ENCODE data around the gene RASGEF1B. TPM values are rescaled to one million over a fixed set of nuclear protein-coding genes. Genes with fewer than 3 reads are reported as not detected.

The RASGEF1B gene
- total RNA-seq, 1 donor from 2014 or later, result 0.77 TPM

DNA sequence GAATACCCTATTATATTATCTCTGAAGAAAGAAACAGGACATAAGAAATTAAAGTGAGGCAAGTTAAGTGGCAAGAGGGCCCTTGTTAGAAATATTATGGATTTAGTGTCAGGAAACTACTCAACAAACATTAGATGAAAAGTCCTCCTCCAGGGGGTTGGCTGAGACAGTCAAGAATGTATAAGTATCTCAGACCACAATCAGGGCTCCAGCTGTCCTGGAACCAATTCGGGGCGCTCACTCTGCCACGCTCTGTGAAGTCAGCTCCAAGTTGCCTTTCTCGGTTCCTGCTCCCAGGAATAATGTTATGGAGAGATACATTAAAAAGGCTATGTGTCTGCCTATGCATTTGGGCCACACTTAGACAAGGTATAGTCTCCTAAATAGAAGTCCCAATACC, 73.3 kb downstream of the RASGEF1B start:
- no peak for FAIRE-seq

DNA sequence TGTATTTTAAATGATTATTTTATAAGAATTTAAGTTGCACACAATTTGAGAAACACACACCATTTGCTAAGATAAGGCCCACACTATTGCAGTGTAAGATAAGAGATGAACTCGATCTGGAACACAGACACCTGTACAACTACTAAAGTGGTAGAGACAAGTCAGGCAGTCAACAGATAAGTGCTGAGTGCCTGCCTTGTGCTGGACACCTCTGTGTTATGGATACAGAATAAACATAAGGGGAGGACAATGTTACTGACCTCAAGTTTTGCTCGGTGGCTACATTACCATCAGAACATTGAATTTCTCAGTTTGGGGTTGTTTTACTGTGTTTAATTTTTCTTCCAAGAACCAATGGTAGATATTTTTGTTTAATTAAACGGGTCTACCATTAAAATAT, 74.1 kb downstream of the RASGEF1B start:
- H3K36me3 Mint-ChIP-seq (ENCODE audit: low read depth, unreplicated experiment), result no peaks in the 10 kb centered on the region
- no peak for FAIRE-seq

More for the DNA sequence above, 73.3 kb downstream of the RASGEF1B start:
- Mint-ChIP-seq H3K27me3 (ENCODE audit: low read depth, unreplicated experiment) (peaks cover 8% of the 10 kb centered on the region), H3K36me3 (ENCODE audit: low read depth, unreplicated experiment) (no peaks in the 10 kb centered on the region), H3K4me1 (ENCODE audit: low read depth, unreplicated experiment) (no peaks in the 10 kb centered on the region), H3K9me3 (ENCODE audit: unreplicated experiment) (no peaks in the 10 kb centered on the region), H3K4me3 (ENCODE audit: unreplicated experiment) (no peak overlapping the region), H3K27ac (ENCODE audit: unreplicated experiment) (no peak overlapping the region)
- H4K20me1 ChIP-seq (ENCODE audit: insufficient read depth, low read length), result no peaks in the 10 kb centered on the region
- H3K9ac ChIP-seq (ENCODE audit: low read length), result no peak overlapping the region
- no peak for DNase-seq (ENCODE audit: low read depth)
- H3K36me3 ChIP-seq (ENCODE audit: insufficient read depth, low read length), result no peaks in the 10 kb centered on the region
- no peaks in the 10 kb centered on the region for H3K9me3 ChIP-seq (ENCODE audit: insufficient read depth, low read depth, low read length)
- peaks cover 3% of the 10 kb centered on the region for H3K27me3 ChIP-seq (ENCODE audit: insufficient read depth, low read length)
- H3K27ac ChIP-seq (ENCODE audit: low read depth, low read length), result no peak overlapping the region
- H3K4me3 ChIP-seq (ENCODE audit: insufficient read depth, low read depth, low read length), result no peak overlapping the region
- H2AFZ ChIP-seq (ENCODE audit: low read depth, low read length), result no peak overlapping the region
- H3K4me1 ChIP-seq (ENCODE audit: insufficient read depth, low read length), result no peaks in the 10 kb centered on the region
- H3K4me2 ChIP-seq (ENCODE audit: low read length), result no peak overlapping the region
- no peaks in the 10 kb centered on the region for H3K79me2 ChIP-seq (ENCODE audit: insufficient read depth, low read length)
- TF ChIP-seq, protein P1, sequence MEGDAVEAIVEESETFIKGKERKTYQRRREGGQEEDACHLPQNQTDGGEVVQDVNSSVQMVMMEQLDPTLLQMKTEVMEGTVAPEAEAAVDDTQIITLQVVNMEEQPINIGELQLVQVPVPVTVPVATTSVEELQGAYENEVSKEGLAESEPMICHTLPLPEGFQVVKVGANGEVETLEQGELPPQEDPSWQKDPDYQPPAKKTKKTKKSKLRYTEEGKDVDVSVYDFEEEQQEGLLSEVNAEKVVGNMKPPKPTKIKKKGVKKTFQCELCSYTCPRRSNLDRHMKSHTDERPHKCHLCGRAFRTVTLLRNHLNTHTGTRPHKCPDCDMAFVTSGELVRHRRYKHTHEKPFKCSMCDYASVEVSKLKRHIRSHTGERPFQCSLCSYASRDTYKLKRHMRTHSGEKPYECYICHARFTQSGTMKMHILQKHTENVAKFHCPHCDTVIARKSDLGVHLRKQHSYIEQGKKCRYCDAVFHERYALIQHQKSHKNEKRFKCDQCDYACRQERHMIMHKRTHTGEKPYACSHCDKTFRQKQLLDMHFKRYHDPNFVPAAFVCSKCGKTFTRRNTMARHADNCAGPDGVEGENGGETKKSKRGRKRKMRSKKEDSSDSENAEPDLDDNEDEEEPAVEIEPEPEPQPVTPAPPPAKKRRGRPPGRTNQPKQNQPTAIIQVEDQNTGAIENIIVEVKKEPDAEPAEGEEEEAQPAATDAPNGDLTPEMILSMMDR (IDR thresholded peaks at IDR 0.05; ENCODE audit: insufficient read depth, low read depth, low read length), result no peak
- TF ChIP-seq EZH2 (IDR thresholded peaks at IDR 0.05; ENCODE audit: insufficient read depth, low read length), result no peak

DNA sequence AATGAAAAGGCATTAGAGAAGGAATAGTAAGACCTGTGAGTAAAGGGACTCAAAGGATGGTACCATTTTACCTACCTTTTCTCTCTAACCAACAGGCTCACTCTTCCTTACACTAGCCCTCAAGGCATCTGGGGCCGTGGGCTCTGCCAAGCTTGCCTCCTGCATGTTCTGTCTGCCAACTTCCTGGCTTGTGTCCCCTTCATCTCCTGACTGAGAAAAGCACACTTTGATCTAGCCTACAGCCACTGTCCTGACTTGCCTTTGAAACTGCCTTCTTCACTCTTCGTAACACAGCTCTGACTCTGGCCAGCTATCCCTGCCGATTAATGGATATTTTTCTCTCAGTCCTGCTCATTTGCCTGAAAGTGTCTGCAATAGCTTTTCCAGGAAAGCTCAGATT, 76.5 kb downstream of the RASGEF1B start:
- Mint-ChIP-seq H3K27ac (ENCODE audit: unreplicated experiment) (no peak overlapping the region), H3K36me3 (ENCODE audit: low read depth, unreplicated experiment) (no peaks in the 10 kb centered on the region), H3K4me3 (ENCODE audit: unreplicated experiment) (no peak overlapping the region), H3K4me1 (ENCODE audit: low read depth, unreplicated experiment) (peaks cover 5% of the 10 kb centered on the region), H3K27me3 (ENCODE audit: low read depth, unreplicated experiment) (no peaks in the 10 kb centered on the region), H3K9me3 (ENCODE audit: unreplicated experiment) (no peaks in the 10 kb centered on the region)
- H2AFZ ChIP-seq (ENCODE audit: low read depth, low read length), result no peak overlapping the region
- H3K79me2 ChIP-seq (ENCODE audit: insufficient read depth, low read length), result no peaks in the 10 kb centered on the region
- no peak overlapping the region for H3K9ac ChIP-seq (ENCODE audit: low read length)
- H3K4me2 ChIP-seq (ENCODE audit: low read length), result no peak overlapping the region
- no peaks in the 10 kb centered on the region for H4K20me1 ChIP-seq (ENCODE audit: insufficient read depth, low read length)
- no peaks in the 10 kb centered on the region for H3K9me3 ChIP-seq (ENCODE audit: insufficient read depth, low read depth, low read length)
- no peaks in the 10 kb centered on the region for H3K36me3 ChIP-seq (ENCODE audit: insufficient read depth, low read length)
- H3K4me1 ChIP-seq (ENCODE audit: insufficient read depth, low read length), result no peaks in the 10 kb centered on the region
- FAIRE-seq (no peak), DNase-seq (ENCODE audit: low read depth) (no peak)
- no peak for TF ChIP-seq EZH2 (IDR thresholded peaks at IDR 0.05; ENCODE audit: insufficient read depth, low read length)
- TF ChIP-seq, protein P1 (IDR thresholded peaks at IDR 0.05; ENCODE audit: insufficient read depth, low read depth, low read length), result no peak
- H3K27me3 ChIP-seq (ENCODE audit: insufficient read depth, low read length), result no peaks in the 10 kb centered on the region
- H3K27ac ChIP-seq (ENCODE audit: low read depth, low read length), result no peak overlapping the region
- H3K4me3 ChIP-seq (ENCODE audit: insufficient read depth, low read depth, low read length), result no peak overlapping the region

More for the DNA sequence above, 74.1 kb downstream of the RASGEF1B start:
- no peaks in the 10 kb centered on the region for H3K4me1 Mint-ChIP-seq (ENCODE audit: low read depth, unreplicated experiment)
- Histone ChIP-seq H3K36me3 (ENCODE audit: insufficient read depth, low read length) (no peaks in the 10 kb centered on the region), H3K4me1 (ENCODE audit: insufficient read depth, low read length) (no peaks in the 10 kb centered on the region), H4K20me1 (ENCODE audit: insufficient read depth, low read length) (no peaks in the 10 kb centered on the region), H3K79me2 (ENCODE audit: insufficient read depth, low read length) (no peaks in the 10 kb centered on the region), H3K27ac (ENCODE audit: low read depth, low read length) (no peak overlapping the region), H3K9me3 (ENCODE audit: insufficient read depth, low read depth, low read length) (no peaks in the 10 kb centered on the region), H2AFZ (ENCODE audit: low read depth, low read length) (no peak overlapping the region), H3K9ac (ENCODE audit: low read length) (no peak overlapping the region), H3K4me2 (ENCODE audit: low read length) (no peak overlapping the region), H3K4me3 (ENCODE audit: insufficient read depth, low read depth, low read length) (no peak overlapping the region), H3K27me3 (ENCODE audit: insufficient read depth, low read length) (peaks cover 3% of the 10 kb centered on the region)
- DNase-seq (ENCODE audit: low read depth), result no peak
- H3K27ac Mint-ChIP-seq (ENCODE audit: unreplicated experiment), result no peak overlapping the region
- H3K4me3 Mint-ChIP-seq (ENCODE audit: unreplicated experiment), result no peak overlapping the region
- H3K9me3 Mint-ChIP-seq (ENCODE audit: unreplicated experiment), result no peaks in the 10 kb centered on the region
- no peak for TF ChIP-seq EZH2 (IDR thresholded peaks at IDR 0.05; ENCODE audit: insufficient read depth, low read length)
- TF ChIP-seq, protein P1 (IDR thresholded peaks at IDR 0.05; ENCODE audit: insufficient read depth, low read depth, low read length), result no peak
- peaks cover 4% of the 10 kb centered on the region for H3K27me3 Mint-ChIP-seq (ENCODE audit: low read depth, unreplicated experiment)
